Left cardiac atrium (tissue), 4 donors: ENCODE results near the gene ALDH1L2. TPM values are rescaled to one million over a fixed set of nuclear protein-coding genes. Genes with fewer than 3 reads are reported as not detected.
"Not testable (repeated sequence)": the region's sequence is repeated elsewhere in the genome, so short reads cannot be mapped to it uniquely, and the experiment has no call there.

Experiments used
- ATAC-seq, 2 donors: fragments of 200-7000 bp; cut with Tn5 transposase; one replicate each; pipeline ENCODE4 v1.9.1; 2020; ENCODE audit warnings: mild to moderate bottlenecking in 2 of 2, moderate library complexity in 2 of 2
- DNase-seq: peaks from one replicate; pipeline ENCODE4 v3.0.0-alpha.2; 2020
- intact Hi-C, 2 donors: fragments of 100-400 bp; cut with DNase I; formaldehyde crosslinking; loops; one replicate each; pipeline versions ENCODE4 v1.14.1 to v1.15.1; 2022 to 2023
- total RNA-seq, 2 donors: library from RNA; stranded (reverse); fragmentation: NEBNext Ultra II Directional; extraction: Animal tissue kit (Norgen Biotek cat#: 25700); gene quantifications; one replicate each; pipeline ENCODE4 v1.2.1, GENCODE V29; 2021
- donor health status: DM: no; HTN: yes; CAD: no.
- donor health status: DM: no; HTN: yes; CAD: no; lungs with severe emphysema.
- donor health status: DM: yes; HTN: yes; CAD: no.
- donor health status: Dilated cardiomyopathy.

ALDH1L2 gene
- total RNA-seq, 2 donors from 2014 or later = 7.4 to 9.0 TPM

DNA sequence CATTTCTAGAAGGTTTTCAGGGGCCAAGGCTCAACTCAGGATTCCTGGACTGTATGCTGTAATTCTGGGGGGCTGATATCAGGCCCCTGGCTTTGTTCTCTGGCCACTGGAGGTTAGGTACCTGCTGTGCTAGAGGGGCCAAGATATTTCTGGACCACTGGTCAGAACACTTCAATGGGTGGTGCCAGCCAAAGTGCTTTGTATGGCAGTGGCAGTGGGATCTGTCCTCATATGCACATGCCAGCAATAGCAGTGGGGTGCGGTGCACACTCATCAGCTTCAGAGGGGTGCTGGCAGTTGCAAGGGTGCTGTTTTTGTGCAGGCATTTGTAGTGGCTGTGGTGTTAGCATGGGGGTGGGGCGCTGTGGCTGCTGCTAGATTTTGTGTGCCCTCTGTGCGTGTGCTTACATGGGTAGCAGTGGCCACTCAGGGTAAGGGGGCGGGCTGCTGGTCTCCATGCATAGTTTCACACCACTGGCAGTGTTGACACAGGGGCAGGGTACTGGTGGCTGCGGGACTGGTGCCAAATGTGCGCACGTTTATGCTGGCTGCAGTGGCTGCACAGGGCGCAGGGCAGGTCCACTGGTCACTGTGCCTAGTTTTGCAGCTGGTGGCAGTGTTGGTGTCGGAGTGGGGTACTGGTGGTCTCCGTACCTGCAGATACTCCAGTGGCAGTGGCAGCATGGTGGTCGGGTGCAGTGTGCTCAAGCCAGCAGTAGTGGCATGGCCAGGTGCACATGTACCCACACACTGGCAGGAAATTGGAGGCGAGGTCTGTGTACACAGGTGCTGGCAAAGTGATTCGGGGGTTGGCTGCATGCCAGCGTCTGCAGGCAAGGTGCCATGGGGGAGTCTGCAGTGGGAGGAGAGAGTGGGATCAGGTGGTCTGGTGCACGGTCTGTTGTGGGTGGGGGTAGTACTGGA lies 85.6 kb downstream of the ALDH1L2 start:
- ATAC-seq (no peak), DNase-seq (no peak)
- intact Hi-C loops = no loop called here

DNA sequence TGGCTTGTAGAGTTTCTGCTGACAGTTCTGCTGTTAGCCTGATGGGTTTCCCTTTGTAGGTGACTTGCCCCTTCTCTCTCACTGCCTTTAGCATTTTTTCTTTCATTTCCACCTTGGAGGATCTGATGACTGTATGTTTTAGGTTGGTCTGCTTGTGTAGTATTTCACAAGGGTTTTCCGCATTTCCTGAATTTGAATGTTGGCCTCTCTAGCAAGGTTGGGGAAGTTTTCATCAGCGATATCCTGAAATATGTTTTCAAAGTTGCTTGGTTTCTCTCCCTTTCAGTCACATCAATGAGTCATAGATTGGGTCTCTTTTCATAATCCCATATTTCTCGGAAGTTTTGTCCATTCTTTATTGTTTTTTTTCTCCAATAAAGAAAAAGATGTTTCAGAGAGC lies 86.7 kb downstream of the ALDH1L2 start:
- intact Hi-C loops = no loop called here
- DNase-seq = no peak
- no peak for ATAC-seq

DNA sequence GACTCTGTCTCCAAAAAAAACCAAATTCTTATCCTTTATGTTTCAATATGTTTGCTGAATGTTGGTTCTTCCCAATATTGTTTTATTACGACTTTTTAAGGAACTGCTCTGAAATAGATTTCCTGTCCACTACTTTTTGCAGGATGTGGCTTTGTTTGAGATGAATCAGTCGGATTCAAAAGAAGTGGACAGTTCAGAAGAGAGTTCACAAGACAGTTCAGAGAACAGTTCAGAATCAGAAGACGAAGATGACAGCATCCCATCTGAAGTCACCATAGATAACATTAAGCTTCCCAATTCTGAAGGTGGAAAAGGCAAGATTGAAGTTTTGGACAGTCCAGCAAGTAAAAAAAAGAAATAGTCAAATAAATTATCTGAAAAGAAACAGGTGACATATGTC lies 89.9 kb downstream of the ALDH1L2 start:
- DNase-seq (no peak), ATAC-seq (no peak)
- intact Hi-C loops = no loop called here

DNA sequence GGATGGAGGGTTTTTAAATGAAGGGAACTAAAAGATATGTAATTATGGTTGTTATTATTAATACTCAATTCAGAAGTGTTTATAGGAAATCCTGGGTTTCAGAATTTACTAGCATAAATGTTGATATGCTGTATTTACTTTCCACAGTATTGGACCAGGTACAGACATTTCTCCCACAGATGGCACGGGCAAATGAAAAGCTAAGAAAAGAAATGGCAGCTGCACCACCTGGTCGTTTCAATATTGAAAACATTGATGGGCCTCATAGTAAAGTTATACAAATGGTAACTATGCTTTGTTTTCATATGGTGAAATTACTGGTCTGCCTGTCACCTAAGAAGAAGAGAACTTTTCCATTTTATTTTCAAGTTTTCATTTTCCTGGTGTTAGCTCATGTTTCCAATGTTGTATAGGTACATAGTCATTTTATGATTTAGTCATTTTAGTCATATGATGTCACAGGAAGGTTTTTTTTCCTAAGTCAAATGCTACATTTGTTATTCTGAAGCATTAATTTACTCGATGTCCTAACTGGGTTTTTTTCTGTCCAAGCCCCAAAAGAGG lies 92.6 kb downstream of the ALDH1L2 start:
- intact Hi-C loops = no loop called here
- DNase-seq (no peak), ATAC-seq (no peak)

DNA sequence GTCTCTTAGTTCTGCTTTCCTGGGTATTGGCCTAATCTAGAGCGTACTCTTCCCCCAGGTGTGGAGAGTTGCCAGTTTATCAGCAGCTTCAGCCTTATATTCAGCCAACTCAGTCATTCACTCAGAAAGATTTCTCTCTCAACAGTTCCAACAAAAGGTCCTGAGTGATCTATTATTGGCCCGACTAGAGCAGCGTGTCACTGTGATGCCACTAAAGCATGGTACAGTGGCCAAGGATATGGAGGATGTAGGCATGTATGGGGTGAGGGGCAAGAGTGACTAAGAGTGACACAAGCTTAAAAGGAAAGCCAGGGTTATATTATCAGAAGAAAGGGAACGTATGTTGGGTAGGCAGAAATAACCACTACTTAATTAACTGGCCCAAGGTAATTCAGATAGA lies 93.3 kb downstream of the ALDH1L2 start:
- no peak for DNase-seq
- no peak for ATAC-seq

DNA sequence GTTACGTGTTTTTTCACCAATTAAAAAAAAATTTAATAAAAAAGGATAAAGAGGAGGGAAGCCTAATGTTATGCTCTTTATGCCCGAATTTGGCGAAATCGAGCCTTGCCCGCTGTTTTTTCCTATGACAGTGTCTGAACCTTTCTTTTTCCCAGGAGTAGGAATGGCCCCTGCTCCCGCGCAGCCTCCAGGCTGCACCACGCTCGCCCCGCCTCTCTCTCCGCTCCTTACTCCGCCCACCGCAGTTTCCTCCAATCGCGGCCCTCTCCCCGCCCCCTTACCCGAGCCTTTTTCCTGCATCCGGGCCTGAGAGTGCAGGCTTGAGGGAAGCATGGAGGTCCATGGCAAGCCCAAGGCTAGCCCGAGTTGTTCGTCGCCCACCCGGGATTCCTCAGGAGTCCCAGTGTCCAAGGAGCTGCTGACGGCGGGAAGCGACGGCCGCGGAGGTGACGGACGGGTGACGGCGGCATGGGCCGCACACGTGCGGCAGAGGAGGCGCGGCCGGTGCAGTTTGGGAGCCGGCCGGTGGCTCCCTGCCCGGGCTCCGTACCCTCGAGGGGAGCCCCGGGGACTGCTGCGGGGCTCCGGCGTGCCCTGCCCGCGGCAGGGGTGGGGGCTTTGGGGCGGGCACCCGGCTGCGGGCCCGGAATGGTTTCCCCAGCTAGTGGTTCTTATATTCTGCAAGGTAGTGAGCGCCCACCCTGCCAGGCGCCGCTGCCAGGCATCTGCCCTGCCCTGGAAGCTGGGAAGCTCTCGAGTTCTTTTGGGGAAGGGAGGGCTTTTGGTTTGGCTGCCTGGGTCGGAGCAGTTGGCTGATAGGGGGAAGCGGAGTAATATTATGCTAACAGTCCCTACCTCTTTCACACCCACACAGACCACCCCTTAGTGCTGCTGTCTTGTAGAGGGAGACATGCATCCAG lies 98.0 kb downstream of the ALDH1L2 start, which contains the start of gene NOPCHAP1:
Gene NOPCHAP1 (plus strand): TSS at position 295 of the 920 bp plus-strand sequence. CDS start 37 bp downstream, at position 332.
- DNase-seq (peak; percentile 95), ATAC-seq (peak; percentile 100)
- intact Hi-C loops = no loop called here

More for the DNA sequence above, 93.3 kb downstream of the ALDH1L2 start:
- intact Hi-C loops = no loop called here

DNA sequence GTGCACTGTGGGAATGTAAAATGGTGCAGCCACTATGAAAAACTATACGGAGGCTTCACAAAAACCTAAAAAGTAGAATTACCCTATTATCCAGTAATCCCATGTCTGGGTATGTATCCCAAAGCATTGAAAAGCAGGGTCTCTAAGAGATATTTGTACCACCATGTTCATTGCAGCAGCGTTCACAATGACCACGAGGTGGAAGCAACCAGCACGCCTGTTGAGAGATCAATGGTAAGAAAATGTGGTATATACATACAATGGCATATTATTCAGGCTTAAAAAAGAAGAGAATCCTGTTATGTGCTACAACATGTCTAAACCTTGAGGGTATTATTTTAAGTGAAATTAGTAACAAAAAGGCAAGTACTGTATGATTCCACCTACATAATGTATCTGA lies 99.1 kb downstream of the ALDH1L2 start:
- DNase-seq = no peak
- ATAC-seq = no peak
- intact Hi-C loops = no loop called here

DNA sequence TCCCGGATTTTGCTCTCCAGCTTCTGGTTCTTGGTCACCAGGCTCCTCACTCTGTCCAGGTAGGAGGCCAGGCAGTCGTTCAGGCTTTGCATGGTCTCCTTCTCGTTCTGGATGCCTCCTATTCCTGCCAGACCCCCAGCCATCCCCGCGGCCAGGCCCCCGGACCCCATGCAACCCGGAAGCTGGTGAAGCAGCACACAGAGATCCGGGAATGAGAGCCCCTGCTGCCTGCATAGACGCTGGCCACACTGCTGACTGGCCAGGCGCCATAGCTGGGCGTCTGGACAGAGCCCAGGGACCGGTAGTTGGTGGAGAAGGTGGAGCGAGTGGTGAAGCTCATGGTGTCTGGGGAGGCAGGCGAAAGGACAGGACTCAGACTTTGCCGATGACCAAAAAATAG lies 106.6 kb downstream of the ALDH1L2 start:
- intact Hi-C loops, DNase-seq, ATAC-seq: not testable (repeated sequence)

DNA sequence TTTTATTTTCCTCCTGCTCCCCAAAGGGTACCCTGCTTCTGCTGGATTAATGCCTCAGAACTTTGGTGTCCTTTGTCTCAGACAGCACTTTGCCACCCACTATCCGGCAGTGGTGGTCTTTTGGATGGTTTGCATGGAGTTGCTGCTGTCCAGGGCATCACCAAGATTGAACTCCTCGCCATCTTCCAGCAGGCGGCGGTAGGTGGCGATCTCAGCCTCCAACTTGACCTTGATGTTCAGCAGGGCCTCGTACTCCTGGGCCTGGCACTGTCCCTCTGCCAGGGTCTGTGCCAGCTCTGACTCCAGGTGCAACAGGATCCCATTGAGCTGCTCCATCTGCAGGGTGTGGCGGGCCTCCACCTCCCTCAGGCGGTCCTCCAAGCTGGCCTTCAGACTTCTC lies 107.6 kb downstream of the ALDH1L2 start:
- ATAC-seq (no peak), DNase-seq (no peak)
- intact Hi-C loops = no loop called here

DNA sequence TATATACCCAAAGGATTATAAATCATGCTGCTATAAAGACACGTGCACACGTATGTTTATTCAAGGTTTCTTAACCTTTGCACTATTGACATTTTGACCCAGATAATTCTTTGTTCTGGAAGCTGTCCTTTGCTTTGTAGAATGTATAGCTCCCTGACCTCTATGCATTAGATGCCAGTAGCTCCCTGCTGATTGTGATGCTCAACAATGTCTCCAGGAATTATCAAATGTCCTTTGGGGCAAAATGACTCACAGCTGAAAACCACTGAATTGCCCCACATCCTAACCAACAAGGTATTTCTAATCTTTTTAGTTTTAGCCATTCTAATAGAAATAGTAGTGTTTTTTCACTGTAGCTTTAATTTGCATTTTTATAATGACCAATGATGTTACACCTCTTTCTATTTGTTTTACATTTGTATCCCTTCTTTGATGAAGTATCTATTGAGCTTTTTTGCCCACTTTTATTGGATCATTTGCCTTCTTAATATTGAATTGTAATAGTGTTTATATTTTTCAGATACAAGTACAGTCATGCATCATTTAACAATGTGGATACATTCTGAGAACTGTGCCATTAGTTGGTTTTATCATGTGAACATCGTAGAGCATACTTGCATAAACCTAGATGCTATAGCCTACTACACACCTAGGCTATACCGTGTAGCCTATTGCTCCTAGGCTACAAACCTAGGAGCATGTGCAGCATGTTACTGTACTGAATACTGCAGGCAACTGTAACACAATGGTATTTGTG lies 108.5 kb downstream of the ALDH1L2 start:
- ATAC-seq (no peak), DNase-seq (no peak)
- intact Hi-C loops = no loop called here

DNA sequence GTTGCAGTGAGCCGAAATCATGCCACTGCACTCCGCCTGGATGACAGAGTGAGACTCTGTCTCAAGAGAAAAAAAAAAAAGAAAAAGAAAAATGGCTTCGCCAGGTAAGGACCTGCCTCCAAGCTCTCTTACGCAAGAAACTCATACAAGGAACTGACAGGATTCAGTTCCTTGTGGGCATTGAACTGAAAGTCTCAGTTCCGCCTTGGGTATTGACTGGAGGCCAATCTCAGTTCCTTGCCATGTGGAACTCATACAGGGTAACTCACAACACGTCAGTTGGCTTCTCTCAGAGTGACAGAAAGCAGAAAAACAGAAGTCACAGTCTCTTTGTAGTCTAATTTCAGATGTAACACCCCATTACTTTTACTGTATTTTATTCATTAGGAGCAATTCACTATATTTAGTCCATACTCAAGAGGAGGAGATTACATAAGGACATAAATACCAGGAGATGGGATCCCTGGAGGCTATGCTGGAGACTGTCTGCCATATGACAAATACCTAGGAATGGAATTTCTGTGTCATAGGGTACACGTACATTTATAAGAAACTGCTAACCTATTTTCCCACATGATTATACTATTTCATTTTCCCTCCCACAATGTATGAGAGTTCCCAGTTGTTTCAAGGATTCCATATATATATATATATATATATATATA lies 109.5 kb downstream of the ALDH1L2 start:
- DNase-seq = no peak
- intact Hi-C loops = no loop called here
- ATAC-seq = peak; percentile 30 to 68

DNA sequence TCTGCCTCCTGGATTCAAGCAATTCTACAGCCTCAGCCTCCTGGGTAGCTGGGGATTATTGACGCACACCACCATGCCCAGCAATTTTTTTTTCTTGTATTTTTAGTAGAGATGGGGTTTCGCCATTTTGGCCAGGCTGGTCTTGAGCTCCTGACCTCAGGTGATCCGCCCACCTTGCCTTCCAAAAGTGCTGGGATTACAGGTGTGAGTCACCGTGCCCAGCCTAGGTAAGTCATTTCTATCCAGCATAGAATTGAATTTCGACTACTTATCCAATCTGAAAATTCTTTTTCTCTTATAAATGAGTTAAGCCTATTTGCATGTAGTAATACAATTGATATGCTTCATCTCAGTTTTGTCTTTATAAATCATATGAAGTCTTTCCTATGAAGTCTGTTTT lies 111.0 kb downstream of the ALDH1L2 start:
- no peak for DNase-seq
- intact Hi-C loops = no loop called here
- ATAC-seq = no peak

DNA sequence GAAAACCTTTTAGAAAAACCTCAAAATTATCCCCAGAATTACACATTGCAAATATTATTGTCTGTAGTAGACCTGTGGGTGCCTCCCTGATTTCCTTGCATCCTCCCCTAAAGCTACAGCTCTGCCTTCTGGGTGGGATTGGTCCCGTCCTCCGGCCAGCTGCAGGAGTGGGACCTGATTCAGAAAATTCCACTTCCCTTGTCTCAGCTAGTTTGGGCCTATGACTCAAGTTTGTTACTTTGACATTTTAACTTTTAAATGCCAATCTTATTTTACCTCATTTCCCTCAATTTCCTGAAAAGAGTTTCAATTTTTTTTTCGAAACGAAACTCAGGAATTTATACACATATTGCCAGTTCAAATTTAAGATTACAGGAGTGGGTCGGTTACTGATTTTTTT lies 113.0 kb downstream of the ALDH1L2 start:
- ATAC-seq (peak in 1 of 2 donors; percentile 65), DNase-seq (no peak)
- intact Hi-C loops = no loop called here

Other genes with a start within 250 kb of the ALDH1L2 start
- gene SLC41A2, start 126.2 kb downstream of the ALDH1L2 start, total RNA-seq = 10 to 100 TPM; 11.7 to 12.0 TPM
- gene NOPCHAP1, start 98.1 kb downstream of the ALDH1L2 start, total RNA-seq = 10 to 100 TPM; 10.4 to 10.5 TPM
- gene WASHC4, start 23.3 kb upstream of the ALDH1L2 start, total RNA-seq = 10 to 100 TPM; 23.1 to 28.9 TPM
- 10 to 100 TPM; 18.2 to 19.2 TPM for gene APPL2, start 151.7 kb upstream of the ALDH1L2 start, total RNA-seq
- 1 to 10 TPM; 2.8 to 4.8 TPM for gene C12orf75, start 246.2 kb upstream of the ALDH1L2 start, total RNA-seq